PC-9 (cell line): ENCODE measurements around the gene ARHGAP42. TPM values are rescaled to one million over a fixed set of nuclear protein-coding genes. Genes with fewer than 3 reads are reported as not detected.

Experiments used
- BruUV-seq: library from RNA; stranded (reverse); fragments of 400-500 nt; replicated peaks from 2 replicates; lab custom pipeline; 2021; lab: Mats Ljungman, UMichigan
- CTCF ChIA-PET: fragments of 300-600 bp; sonication (Branson Sonifier 250); formaldehyde crosslinking; loops from one replicate; lab custom pipeline; 2022; ENCODE audit warnings: antibody characterized with exemption; lab: Charles Lee
- POLR2A ChIA-PET: fragments of 300-600 bp; sonication (Branson Sonifier 250); formaldehyde crosslinking; loops from one replicate; lab custom pipeline; 2022; ENCODE audit warnings: antibody characterized with exemption; ENCODE audit not compliant: unreplicated experiment; lab: Charles Lee
- DNase-seq, 2 experiments: peaks; one replicate each; pipeline versions ENCODE4 v3.0.0 to v3.0.0-alpha.2; 2015 to 2022; ENCODE audit warnings: mixed read lengths in 1 of 2
- H2AFZ ChIP-seq: fragments of 200-600 bp; sonication (generic); 2 replicates; pipeline ENCODE4 v1.8.1; 2017; ENCODE audit warnings: antibody characterized with exemption
- H3F3A ChIP-seq: fragments of 200-600 bp; sonication (generic); 2 replicates; pipeline ENCODE4 v1.8.1; 2017; ENCODE audit warnings: antibody characterized with exemption, mild to moderate bottlenecking, low read depth; ENCODE audit not compliant: insufficient read depth
- H3K27ac ChIP-seq: fragments of 200-600 bp; sonication (generic); 2 replicates; pipeline ENCODE4 v1.6.1; 2016; ENCODE audit warnings: mixed run types
- H3K27me3 ChIP-seq: fragments of 200-600 bp; sonication (generic); 2 replicates; pipeline ENCODE4 v1.6.1; 2016; ENCODE audit warnings: low read depth, mixed run types; ENCODE audit not compliant: insufficient read depth
- H3K36me3 ChIP-seq: fragments of 200-600 bp; sonication (generic); 2 replicates; pipeline ENCODE4 v1.6.1; 2016; ENCODE audit warnings: low read depth, mixed run types
- H3K4me1 ChIP-seq: fragments of 200-600 bp; sonication (generic); replicated peaks from 2 replicates; pipeline ENCODE4 v1.6.1; 2016; ENCODE audit warnings: mixed run types; ENCODE audit not compliant: insufficient read depth
- H3K4me2 ChIP-seq: fragments of 200-600 bp; sonication (generic); 2 replicates; pipeline ENCODE4 v1.6.1; 2017; ENCODE audit warnings: mixed run types
- H3K4me3 ChIP-seq: fragments of 200-600 bp; sonication (generic); 2 replicates; pipeline ENCODE4 v1.6.1; 2016; ENCODE audit warnings: mixed run types
- H3K79me2 ChIP-seq: fragments of 200-600 bp; sonication (generic); 2 replicates; pipeline ENCODE4 v1.6.1; 2017; ENCODE audit warnings: low read depth, mixed run types
- H3K9me2 ChIP-seq: fragments of 200-600 bp; sonication (generic); 2 replicates; pipeline ENCODE4 v1.8.1; 2017; ENCODE audit warnings: mild to moderate bottlenecking; ENCODE audit not compliant: insufficient read depth
- H3K9me3 ChIP-seq: fragments of 200-600 bp; sonication (generic); 2 replicates; pipeline ENCODE4 v1.8.1; 2016; ENCODE audit warnings: low read depth; ENCODE audit not compliant: insufficient read depth
- H4K20me1 ChIP-seq: fragments of 200-600 bp; sonication (generic); 2 replicates; pipeline ENCODE4 v1.8.1; 2017; ENCODE audit not compliant: insufficient read depth
- EZH2 ChIP-seq: fragments of 200-600 bp; sonication (generic); IDR thresholded peaks from 2 replicates; pipeline ENCODE4 v1.8.0; 2017; ENCODE audit warnings: antibody characterized with exemption, low read depth
- intact Hi-C: fragments of 100-400 bp; cut with micrococcal nuclease; formaldehyde crosslinking; loops from one replicate; pipeline ENCODE4 v1.10.0; 2022; ENCODE audit not compliant: unreplicated experiment
- total RNA-seq: library from RNA; stranded (reverse); gene quantifications from 2 replicates; pipeline ENCODE4 v1.2.3, GENCODE V29; 2021
- TF ChIP-seq, protein P1 (sequence below): fragments of 200-600 bp; sonication (generic); conservative IDR thresholded peaks from 2 replicates; pipeline ENCODE4 v1.6.1; 2017; ENCODE audit warnings: mixed run types, antibody characterized with exemption, mild to moderate bottlenecking, moderate library complexity

ARHGAP42 gene
- total RNA-seq, 1 experiment from 2014 or later = 12.8 TPM

DNA sequence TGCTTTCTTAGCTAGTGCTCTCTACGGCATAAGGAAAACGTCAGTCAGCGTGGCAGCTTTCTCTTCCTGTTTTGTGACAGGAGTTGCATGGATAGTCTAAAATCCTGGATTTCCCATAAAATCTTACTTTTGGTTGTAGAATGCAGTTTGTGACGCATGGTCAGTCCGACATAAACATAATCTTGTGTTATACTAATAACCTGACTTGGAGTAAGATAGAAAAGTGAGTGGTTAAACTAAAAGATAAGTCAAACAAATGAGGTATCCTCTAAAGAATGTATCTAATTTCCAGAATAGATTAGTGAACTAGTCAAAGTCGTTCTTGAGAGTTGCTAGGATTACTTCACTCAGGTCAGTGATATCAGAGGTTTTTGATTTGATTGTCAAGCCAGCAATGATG is 285.0 kb downstream of the ARHGAP42 start:
- H3K4me1 ChIP-seq = no peaks in the 10 kb centered on the region
- H3K79me2 ChIP-seq = no peaks in the 10 kb centered on the region
- no peak overlapping the region for H3K4me2 ChIP-seq
- no peak overlapping the region for H3K4me3 ChIP-seq
- BruUV-seq = no TSS peak
- no peak for TF ChIP-seq EZH2
- TF ChIP-seq, protein P1, sequence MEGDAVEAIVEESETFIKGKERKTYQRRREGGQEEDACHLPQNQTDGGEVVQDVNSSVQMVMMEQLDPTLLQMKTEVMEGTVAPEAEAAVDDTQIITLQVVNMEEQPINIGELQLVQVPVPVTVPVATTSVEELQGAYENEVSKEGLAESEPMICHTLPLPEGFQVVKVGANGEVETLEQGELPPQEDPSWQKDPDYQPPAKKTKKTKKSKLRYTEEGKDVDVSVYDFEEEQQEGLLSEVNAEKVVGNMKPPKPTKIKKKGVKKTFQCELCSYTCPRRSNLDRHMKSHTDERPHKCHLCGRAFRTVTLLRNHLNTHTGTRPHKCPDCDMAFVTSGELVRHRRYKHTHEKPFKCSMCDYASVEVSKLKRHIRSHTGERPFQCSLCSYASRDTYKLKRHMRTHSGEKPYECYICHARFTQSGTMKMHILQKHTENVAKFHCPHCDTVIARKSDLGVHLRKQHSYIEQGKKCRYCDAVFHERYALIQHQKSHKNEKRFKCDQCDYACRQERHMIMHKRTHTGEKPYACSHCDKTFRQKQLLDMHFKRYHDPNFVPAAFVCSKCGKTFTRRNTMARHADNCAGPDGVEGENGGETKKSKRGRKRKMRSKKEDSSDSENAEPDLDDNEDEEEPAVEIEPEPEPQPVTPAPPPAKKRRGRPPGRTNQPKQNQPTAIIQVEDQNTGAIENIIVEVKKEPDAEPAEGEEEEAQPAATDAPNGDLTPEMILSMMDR = no peak
- no peak overlapping the region for H2AFZ ChIP-seq
- peaks cover 9% of the 10 kb centered on the region for H3K9me3 ChIP-seq
- ChIA-PET CTCF (no interaction called here), POLR2A (interaction anchor here (0.7 kb wide), 1 partner anchor 9 kb away, joined by 5 read pairs; no protein-coding TSS in a partner anchor)
- H3K36me3 ChIP-seq = no peaks in the 10 kb centered on the region
- no peaks in the 10 kb centered on the region for H3F3A ChIP-seq
- H4K20me1 ChIP-seq = no peaks in the 10 kb centered on the region
- DNase-seq = no peak
- peaks cover 5% of the 10 kb centered on the region; the same call in 1 of the 2 replicates for H3K9me2 ChIP-seq
- H3K27ac ChIP-seq = no peak overlapping the region
- no peaks in the 10 kb centered on the region for H3K27me3 ChIP-seq
- intact Hi-C loops = no loop called here

DNA sequence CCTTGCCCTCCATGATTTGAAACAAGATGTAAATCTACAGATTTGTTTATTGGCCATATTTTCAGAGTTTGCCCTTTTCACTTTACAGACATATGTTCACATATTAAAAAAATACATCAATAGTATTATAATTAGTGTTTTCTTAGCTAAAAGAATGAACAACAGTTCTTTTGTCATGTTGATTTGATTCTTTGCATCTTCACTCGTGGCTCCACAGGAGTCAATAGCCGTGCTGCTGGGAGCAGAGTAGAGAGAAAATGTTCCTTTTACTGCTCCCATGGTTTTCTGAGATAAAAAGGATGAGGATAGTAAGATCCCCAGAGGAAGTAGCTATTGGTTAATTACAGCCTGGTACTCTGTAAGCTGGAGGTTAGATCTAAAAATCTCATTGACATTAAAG is 291.4 kb downstream of the ARHGAP42 start:
- Histone ChIP-seq H3K27ac (no peak overlapping the region), H3K4me2 (no peak overlapping the region), H3K4me1 (no peaks in the 10 kb centered on the region), H3K4me3 (no peak overlapping the region), H2AFZ (no peak overlapping the region), H3K79me2 (no peaks in the 10 kb centered on the region), H3K36me3 (no peaks in the 10 kb centered on the region), H4K20me1 (no peaks in the 10 kb centered on the region), H3K9me2 (no peaks in the 10 kb centered on the region), H3K27me3 (no peaks in the 10 kb centered on the region), H3F3A (no peaks in the 10 kb centered on the region), H3K9me3 (no peaks in the 10 kb centered on the region)
- intact Hi-C loops = no loop called here
- no peak for TF ChIP-seq EZH2
- TF ChIP-seq, protein P1 = no peak
- ChIA-PET CTCF (no interaction called here), POLR2A (no interaction called here)
- DNase-seq = no peak
- BruUV-seq = no TSS peak

DNA sequence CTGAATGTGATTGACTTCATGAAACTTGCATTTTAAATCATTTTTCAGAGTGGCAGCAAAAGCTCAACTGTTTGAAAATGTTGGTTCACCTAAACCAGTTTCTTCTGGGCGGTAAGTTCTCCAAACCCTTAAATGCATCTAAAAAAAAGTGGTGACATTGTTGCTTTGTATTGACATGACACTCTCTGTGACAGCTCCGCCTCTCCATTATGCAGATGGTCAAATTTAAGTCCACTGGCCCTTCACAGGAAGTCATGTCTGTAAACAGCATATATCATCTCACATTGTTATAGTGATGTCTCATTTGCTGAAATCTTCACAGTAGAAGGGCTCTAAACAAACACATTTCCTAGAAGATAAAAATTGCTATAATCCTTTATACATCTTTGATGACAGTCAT is 291.9 kb downstream of the ARHGAP42 start:
- Histone ChIP-seq H2AFZ (no peak overlapping the region), H3K4me2 (no peak overlapping the region), H3K4me3 (no peak overlapping the region), H4K20me1 (no peaks in the 10 kb centered on the region), H3K27ac (no peak overlapping the region), H3K4me1 (no peaks in the 10 kb centered on the region), H3K27me3 (no peaks in the 10 kb centered on the region), H3K9me2 (no peaks in the 10 kb centered on the region), H3F3A (no peaks in the 10 kb centered on the region), H3K9me3 (no peaks in the 10 kb centered on the region), H3K36me3 (no peaks in the 10 kb centered on the region), H3K79me2 (no peaks in the 10 kb centered on the region)
- TF ChIP-seq, protein P1 = no peak
- TF ChIP-seq EZH2 = no peak
- POLR2A ChIA-PET = no interaction called here
- no TSS peak for BruUV-seq
- CTCF ChIA-PET = no interaction called here
- intact Hi-C loops = no loop called here
- DNase-seq = no peak
